Neural crest cell (in vitro differentiated cells): ENCODE results near the gene EVI5. TPM values are rescaled to one million over a fixed set of nuclear protein-coding genes. Genes with fewer than 3 reads are reported as not detected.

ENCODE experiments used
- DNase-seq: peaks from one replicate; pipeline ENCODE4 v3.0.0; 2021; ENCODE audit warnings: low read depth, mixed read lengths, low spot score
- H3K27ac Mint-ChIP-seq: one replicate; pipeline ENCODE4 v1.8.0; 2021; ENCODE audit warnings: mild to moderate bottlenecking, mixed read lengths; ENCODE audit not compliant: unreplicated experiment
- H3K27me3 Mint-ChIP-seq: 2 replicates; pipeline ENCODE4 v1.8.0; 2021; ENCODE audit warnings: low read depth, mild to moderate bottlenecking, mixed read lengths
- H3K36me3 Mint-ChIP-seq: 2 replicates; pipeline ENCODE4 v1.8.0; 2021; ENCODE audit warnings: low read depth, mild to moderate bottlenecking, mixed read lengths
- H3K4me1 Mint-ChIP-seq: 2 replicates; pipeline ENCODE4 v1.8.0; 2021; ENCODE audit warnings: mixed read lengths
- H3K4me3 Mint-ChIP-seq: one replicate; pipeline ENCODE4 v1.8.0; 2021; ENCODE audit warnings: mild to moderate bottlenecking, mixed read lengths
- H3K9me3 Mint-ChIP-seq: 2 replicates; pipeline ENCODE4 v1.8.0; 2021; ENCODE audit warnings: mixed read lengths
- total RNA-seq: library from RNA; stranded (reverse); gene quantifications from 2 replicates; pipeline ENCODE4 v1.2.1, GENCODE V29; 2021
- TF ChIP-seq, protein P1 (sequence below): fragments of 200-600 bp; sonication (generic); conservative IDR thresholded peaks from 2 replicates; pipeline ENCODE4 v1.5.0; 2021; ENCODE audit warnings: antibody characterized with exemption, mild to moderate bottlenecking

EVI5 gene
- total RNA-seq, 1 donor from 2014 or later, result 24.7 TPM

GRCh38 chr1:92817986-92818764 is 33.3 kb upstream of the EVI5 start:
- no peak for DNase-seq
- H3K4me3 Mint-ChIP-seq, result no peak overlapping the region

GRCh38 chr1:92817137-92817697 is 32.3 kb upstream of the EVI5 start:
- H3K27me3 Mint-ChIP-seq, result no peaks in the 10 kb centered on the region
- no peaks in the 10 kb centered on the region for H3K4me1 Mint-ChIP-seq
- TF ChIP-seq, protein P1, sequence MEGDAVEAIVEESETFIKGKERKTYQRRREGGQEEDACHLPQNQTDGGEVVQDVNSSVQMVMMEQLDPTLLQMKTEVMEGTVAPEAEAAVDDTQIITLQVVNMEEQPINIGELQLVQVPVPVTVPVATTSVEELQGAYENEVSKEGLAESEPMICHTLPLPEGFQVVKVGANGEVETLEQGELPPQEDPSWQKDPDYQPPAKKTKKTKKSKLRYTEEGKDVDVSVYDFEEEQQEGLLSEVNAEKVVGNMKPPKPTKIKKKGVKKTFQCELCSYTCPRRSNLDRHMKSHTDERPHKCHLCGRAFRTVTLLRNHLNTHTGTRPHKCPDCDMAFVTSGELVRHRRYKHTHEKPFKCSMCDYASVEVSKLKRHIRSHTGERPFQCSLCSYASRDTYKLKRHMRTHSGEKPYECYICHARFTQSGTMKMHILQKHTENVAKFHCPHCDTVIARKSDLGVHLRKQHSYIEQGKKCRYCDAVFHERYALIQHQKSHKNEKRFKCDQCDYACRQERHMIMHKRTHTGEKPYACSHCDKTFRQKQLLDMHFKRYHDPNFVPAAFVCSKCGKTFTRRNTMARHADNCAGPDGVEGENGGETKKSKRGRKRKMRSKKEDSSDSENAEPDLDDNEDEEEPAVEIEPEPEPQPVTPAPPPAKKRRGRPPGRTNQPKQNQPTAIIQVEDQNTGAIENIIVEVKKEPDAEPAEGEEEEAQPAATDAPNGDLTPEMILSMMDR, result no peak
- H3K4me3 Mint-ChIP-seq, result no peak overlapping the region
- no peak for DNase-seq
- H3K36me3 Mint-ChIP-seq, result no peaks in the 10 kb centered on the region
- no peak overlapping the region for H3K27ac Mint-ChIP-seq
- no peaks in the 10 kb centered on the region for H3K9me3 Mint-ChIP-seq

More at GRCh38 chr1:92817986-92818764, 33.3 kb upstream of the EVI5 start:
- TF ChIP-seq, protein P1, result peak; percentile 63
- Mint-ChIP-seq H3K27ac (no peak overlapping the region), H3K9me3 (no peaks in the 10 kb centered on the region), H3K27me3 (no peaks in the 10 kb centered on the region), H3K36me3 (no peaks in the 10 kb centered on the region), H3K4me1 (no peaks in the 10 kb centered on the region)

DNA sequence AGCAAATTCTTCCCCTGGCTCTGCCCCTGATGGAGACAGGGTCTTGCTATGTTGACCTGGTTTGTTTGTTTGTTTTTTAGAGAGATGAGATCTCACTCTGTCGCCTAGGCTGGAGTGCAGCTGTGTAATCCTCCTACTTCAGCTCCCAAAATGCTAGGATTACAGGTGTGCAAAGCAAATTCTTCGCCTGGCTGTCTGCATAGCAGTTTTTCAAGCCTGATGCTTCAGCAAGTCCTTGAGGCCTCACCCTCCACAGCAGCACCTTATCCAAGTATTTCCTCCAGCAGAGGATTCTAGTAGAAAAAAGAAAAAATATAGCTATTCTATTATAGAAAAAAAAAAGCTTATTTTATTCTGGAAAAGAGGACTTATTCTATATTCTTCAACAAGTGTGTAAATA is 31.8 kb upstream of the EVI5 start:
- H3K36me3 Mint-ChIP-seq, result no peaks in the 10 kb centered on the region
- H3K9me3 Mint-ChIP-seq, result no peaks in the 10 kb centered on the region
- no peak overlapping the region for H3K4me3 Mint-ChIP-seq
- no peak for DNase-seq
- TF ChIP-seq, protein P1, result no peak
- no peak overlapping the region for H3K27ac Mint-ChIP-seq
- no peaks in the 10 kb centered on the region for H3K4me1 Mint-ChIP-seq
- no peaks in the 10 kb centered on the region for H3K27me3 Mint-ChIP-seq

GRCh38 chr1:92808381-92808780 is 23.5 kb upstream of the EVI5 start:
- Mint-ChIP-seq H3K4me1 (peaks cover 9% of the 10 kb centered on the region), H3K4me3 (no peak overlapping the region), H3K36me3 (no peaks in the 10 kb centered on the region), H3K27me3 (no peaks in the 10 kb centered on the region), H3K9me3 (no peaks in the 10 kb centered on the region), H3K27ac (no peak overlapping the region)
- TF ChIP-seq, protein P1, result no peak
- no peak for DNase-seq

DNA sequence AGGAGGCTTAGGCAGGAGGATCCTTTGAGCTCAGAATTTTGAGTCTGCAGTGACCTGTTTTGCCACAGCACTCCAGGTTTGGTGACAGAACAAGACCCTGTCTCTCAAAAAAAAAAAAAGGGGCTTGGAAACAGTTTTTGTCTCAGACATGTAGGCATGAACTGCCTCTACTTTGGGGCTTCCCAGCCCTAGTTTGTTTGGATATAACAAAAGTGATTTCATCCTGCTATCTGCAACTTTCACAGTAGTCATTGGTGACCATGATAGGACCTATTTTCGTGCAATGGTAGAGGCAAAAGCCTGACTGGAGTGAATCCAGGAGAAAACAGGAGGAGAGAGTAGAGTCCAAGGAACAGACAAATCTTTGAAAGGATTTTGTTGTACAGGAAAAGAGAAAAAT is 20.3 kb upstream of the EVI5 start:
- peaks cover 9% of the 10 kb centered on the region for H3K4me1 Mint-ChIP-seq
- no peak overlapping the region for H3K4me3 Mint-ChIP-seq
- no peak overlapping the region for H3K27ac Mint-ChIP-seq

More for the DNA sequence above, 20.3 kb upstream of the EVI5 start:
- H3K27me3 Mint-ChIP-seq, result no peaks in the 10 kb centered on the region
- H3K36me3 Mint-ChIP-seq, result no peaks in the 10 kb centered on the region
- TF ChIP-seq, protein P1, result no peak
- DNase-seq, result no peak
- no peaks in the 10 kb centered on the region for H3K9me3 Mint-ChIP-seq
